Hepatocyte (in vitro differentiated cells): ENCODE measurements around the gene NCL. TPM values are rescaled to one million over a fixed set of nuclear protein-coding genes. Genes with fewer than 3 reads are reported as not detected.
A peak's percentile ranks its signal among the peaks of the same experiment; 100 is the strongest.
"Not testable (repeated sequence)": the region's sequence is repeated elsewhere in the genome, so short reads cannot be mapped to it uniquely, and the experiment has no call there.

Experiments used
- DNase-seq: peaks from one replicate; pipeline ENCODE4 v3.0.0-alpha.2; 2016; ENCODE audit warnings: low spot score
- H2AFZ ChIP-seq: fragments of 200-600 bp; sonication (generic); 2 replicates; pipeline ENCODE4 v1.6.0; 2016; ENCODE audit warnings: antibody characterized with exemption, mild to moderate bottlenecking
- H3K27ac ChIP-seq: fragments of 200-600 bp; sonication (generic); 2 replicates; pipeline ENCODE4 v1.5.1; 2016; ENCODE audit warnings: mild to moderate bottlenecking
- H3K27me3 ChIP-seq: fragments of 200-600 bp; sonication (generic); 2 replicates; pipeline ENCODE4 v1.6.1; 2016
- H3K36me3 ChIP-seq: fragments of 200-600 bp; sonication (generic); replicated peaks from 2 replicates; pipeline ENCODE4 v1.5.1; 2016; ENCODE audit warnings: low read depth; ENCODE audit not compliant: insufficient read depth
- H3K4me1 ChIP-seq: fragments of 200-600 bp; sonication (generic); 2 replicates; pipeline ENCODE4 v1.5.1; 2016; ENCODE audit warnings: mild to moderate bottlenecking, moderate library complexity; ENCODE audit not compliant: insufficient read depth
- H3K4me2 ChIP-seq: fragments of 200-600 bp; sonication (generic); 2 replicates; pipeline ENCODE4 v1.6.0; 2016
- H3K4me3 ChIP-seq: fragments of 200-600 bp; sonication (generic); 2 replicates; pipeline ENCODE4 v1.5.1; 2016; ENCODE audit warnings: mild to moderate bottlenecking
- H3K79me2 ChIP-seq: fragments of 200-600 bp; sonication (generic); 2 replicates; pipeline ENCODE4 v1.6.0; 2017; ENCODE audit warnings: mild to moderate bottlenecking
- H3K9me2 ChIP-seq: fragments of 200-600 bp; sonication (generic); replicated peaks from 2 replicates; pipeline ENCODE4 v1.6.0; 2017; ENCODE audit warnings: mild to moderate bottlenecking; ENCODE audit not compliant: insufficient read depth
- H3K9me3 ChIP-seq: fragments of 200-600 bp; sonication (generic); 2 replicates; pipeline ENCODE4 v1.5.1; 2016; ENCODE audit warnings: low read depth, mild to moderate bottlenecking
- H4K20me1 ChIP-seq: fragments of 200-600 bp; sonication (generic); 2 replicates; pipeline ENCODE4 v1.6.0; 2016; ENCODE audit warnings: mild to moderate bottlenecking; ENCODE audit not compliant: insufficient read depth, poor library complexity, severe bottlenecking
- EZH2 ChIP-seq: fragments of 200-600 bp; sonication (generic); IDR thresholded peaks from 2 replicates; pipeline ENCODE4 v1.6.1; 2016; ENCODE audit warnings: antibody characterized with exemption, mild to moderate bottlenecking, borderline replicate concordance
- EZH2phosphoT487 ChIP-seq: fragments of 200-600 bp; sonication (generic); IDR thresholded peaks from one replicate; pipeline ENCODE4 v1.6.1; 2018; ENCODE audit warnings: antibody characterized with exemption, mild to moderate bottlenecking, low read depth, moderate library complexity; ENCODE audit not compliant: unreplicated experiment, severe bottlenecking
- WGBS: methylation state at CpG from one replicate; pipeline ENCODE4 v1.1.6; 2016; ENCODE audit warnings: low lambda C conversion rate; ENCODE audit errors: missing lambda C conversion rate; 5-methylcytosine and 5-hydroxymethylcytosine counted together
- polyA plus RNA-seq: library from polyadenylated mRNA; unstranded; fragments of >200 nt; fragmentation: Nextera tagmentation; extraction: Ambion mirVana; gene quantifications from 2 replicates; pipeline ENCODE4 v1.2.1, GENCODE V29; 2016
- small RNA-seq: library from RNA; depleted of rRNA; stranded (forward); fragments of <200 nt; gene quantifications from one replicate; pipeline ENCODE3, GENCODE V24; 2014
- total RNA-seq: library from RNA; depleted of rRNA; stranded (reverse); fragments of >200 nt; gene quantifications from 2 replicates; pipeline ENCODE4 v1.2.3, GENCODE V29; 2014
- TF ChIP-seq, protein P1 (sequence below): fragments of 200-600 bp; sonication (generic); IDR thresholded peaks from 2 replicates; pipeline ENCODE4 v1.5.1; 2016; ENCODE audit warnings: antibody characterized with exemption, mild to moderate bottlenecking; ENCODE audit not compliant: poor library complexity

Gene NCL
- total and polyA plus RNA-seq, 2 experiments from 2014 or later = 137 to 349 TPM

DNA sequence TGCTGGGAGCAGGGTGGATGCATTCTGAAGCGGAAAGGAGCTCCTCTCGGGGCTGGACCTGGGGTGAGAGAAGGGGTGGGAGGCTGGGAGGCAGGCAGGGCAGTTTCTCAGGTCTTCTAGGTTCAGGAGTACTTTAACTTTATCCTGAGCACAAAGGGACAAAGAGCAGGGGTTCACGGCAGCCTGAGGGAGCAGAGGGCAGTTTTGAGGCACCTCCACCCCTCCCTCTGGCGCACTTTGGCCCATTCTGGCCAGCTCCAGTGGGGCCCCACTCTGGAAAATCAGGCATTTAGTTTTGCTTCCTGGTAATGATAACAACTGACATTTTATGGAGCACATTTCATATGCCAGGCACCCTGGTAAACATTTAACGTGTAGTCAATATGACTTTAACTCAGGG, 54.5 kb downstream of the NCL start:
- Histone ChIP-seq H3K36me3 (no peaks in the 10 kb centered on the region), H3K4me3 (no peak overlapping the region), H2AFZ (no peak overlapping the region), H3K4me1 (peaks cover 12% of the 10 kb centered on the region), H3K27me3 (no peaks in the 10 kb centered on the region), H3K79me2 (no peaks in the 10 kb centered on the region), H3K9me2 (no peaks in the 10 kb centered on the region), H3K9me3 (no peaks in the 10 kb centered on the region), H4K20me1 (no peaks in the 10 kb centered on the region), H3K27ac (peak overlapping the region; percentile 37), H3K4me2 (no peak overlapping the region)
- WGBS = 78% methylated on average over 5 of the region's 5 CpGs
- DNase-seq = no peak
- TF ChIP-seq EZH2 = no peak
- TF ChIP-seq, protein P1, sequence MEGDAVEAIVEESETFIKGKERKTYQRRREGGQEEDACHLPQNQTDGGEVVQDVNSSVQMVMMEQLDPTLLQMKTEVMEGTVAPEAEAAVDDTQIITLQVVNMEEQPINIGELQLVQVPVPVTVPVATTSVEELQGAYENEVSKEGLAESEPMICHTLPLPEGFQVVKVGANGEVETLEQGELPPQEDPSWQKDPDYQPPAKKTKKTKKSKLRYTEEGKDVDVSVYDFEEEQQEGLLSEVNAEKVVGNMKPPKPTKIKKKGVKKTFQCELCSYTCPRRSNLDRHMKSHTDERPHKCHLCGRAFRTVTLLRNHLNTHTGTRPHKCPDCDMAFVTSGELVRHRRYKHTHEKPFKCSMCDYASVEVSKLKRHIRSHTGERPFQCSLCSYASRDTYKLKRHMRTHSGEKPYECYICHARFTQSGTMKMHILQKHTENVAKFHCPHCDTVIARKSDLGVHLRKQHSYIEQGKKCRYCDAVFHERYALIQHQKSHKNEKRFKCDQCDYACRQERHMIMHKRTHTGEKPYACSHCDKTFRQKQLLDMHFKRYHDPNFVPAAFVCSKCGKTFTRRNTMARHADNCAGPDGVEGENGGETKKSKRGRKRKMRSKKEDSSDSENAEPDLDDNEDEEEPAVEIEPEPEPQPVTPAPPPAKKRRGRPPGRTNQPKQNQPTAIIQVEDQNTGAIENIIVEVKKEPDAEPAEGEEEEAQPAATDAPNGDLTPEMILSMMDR = no peak
- TF ChIP-seq EZH2phosphoT487 = no peak

DNA sequence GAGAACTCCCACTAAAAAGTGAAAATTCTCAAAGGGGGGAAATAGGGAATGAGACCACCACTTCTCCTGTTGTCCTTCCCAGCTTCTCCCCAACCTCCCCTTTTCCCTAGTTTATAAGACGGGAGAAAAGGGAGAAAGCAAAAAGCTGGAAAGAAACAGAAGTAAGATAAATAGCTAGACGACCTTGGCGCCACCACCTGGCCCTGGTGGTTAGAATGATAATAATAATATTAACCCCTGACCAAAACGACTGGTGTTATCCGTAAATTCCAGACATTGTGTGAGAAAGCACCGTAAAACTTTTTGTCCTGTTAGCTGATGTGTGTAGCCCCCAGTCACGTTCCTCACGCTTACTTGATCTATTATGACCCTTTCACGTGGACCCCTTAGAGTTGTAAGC, 56.0 kb downstream of the NCL start:
- not testable (repeated sequence) for H3K4me2 ChIP-seq, H3K27ac ChIP-seq, H2AFZ ChIP-seq, H3K4me1 ChIP-seq, H3K36me3 ChIP-seq, H4K20me1 ChIP-seq, H3K9me3 ChIP-seq, H3K27me3 ChIP-seq, H3K79me2 ChIP-seq, H3K4me3 ChIP-seq, DNase-seq, H3K9me2 ChIP-seq
- 71% methylated on average over 9 of the region's 9 CpGs for WGBS

DNA sequence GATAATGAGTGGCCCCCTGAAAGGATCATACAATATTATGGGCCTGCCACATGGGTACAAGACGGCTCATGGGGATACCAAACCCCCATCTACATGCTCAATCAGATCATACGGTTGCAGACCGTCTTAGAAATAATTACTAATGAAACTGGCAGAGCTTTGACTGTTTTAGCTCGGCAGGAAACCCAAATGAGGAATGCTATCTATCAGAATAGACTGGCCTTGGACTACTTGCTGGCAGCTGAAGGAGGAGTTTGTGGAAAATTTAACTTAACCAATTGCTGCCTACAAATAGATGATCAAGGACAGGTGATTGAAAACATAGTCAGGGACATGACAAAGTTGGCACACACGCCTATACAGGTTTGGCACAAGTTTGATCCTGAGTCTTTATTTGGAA, 56.6 kb downstream of the NCL start:
- not testable (repeated sequence) for DNase-seq, H3K27ac ChIP-seq, H3K4me2 ChIP-seq, H4K20me1 ChIP-seq, H3K27me3 ChIP-seq, H3K9me2 ChIP-seq, H3K4me1 ChIP-seq, H2AFZ ChIP-seq, H3K9me3 ChIP-seq, H3K36me3 ChIP-seq, H3K79me2 ChIP-seq, H3K4me3 ChIP-seq
- WGBS = 88% methylated on average over 5 of the region's 5 CpGs

DNA sequence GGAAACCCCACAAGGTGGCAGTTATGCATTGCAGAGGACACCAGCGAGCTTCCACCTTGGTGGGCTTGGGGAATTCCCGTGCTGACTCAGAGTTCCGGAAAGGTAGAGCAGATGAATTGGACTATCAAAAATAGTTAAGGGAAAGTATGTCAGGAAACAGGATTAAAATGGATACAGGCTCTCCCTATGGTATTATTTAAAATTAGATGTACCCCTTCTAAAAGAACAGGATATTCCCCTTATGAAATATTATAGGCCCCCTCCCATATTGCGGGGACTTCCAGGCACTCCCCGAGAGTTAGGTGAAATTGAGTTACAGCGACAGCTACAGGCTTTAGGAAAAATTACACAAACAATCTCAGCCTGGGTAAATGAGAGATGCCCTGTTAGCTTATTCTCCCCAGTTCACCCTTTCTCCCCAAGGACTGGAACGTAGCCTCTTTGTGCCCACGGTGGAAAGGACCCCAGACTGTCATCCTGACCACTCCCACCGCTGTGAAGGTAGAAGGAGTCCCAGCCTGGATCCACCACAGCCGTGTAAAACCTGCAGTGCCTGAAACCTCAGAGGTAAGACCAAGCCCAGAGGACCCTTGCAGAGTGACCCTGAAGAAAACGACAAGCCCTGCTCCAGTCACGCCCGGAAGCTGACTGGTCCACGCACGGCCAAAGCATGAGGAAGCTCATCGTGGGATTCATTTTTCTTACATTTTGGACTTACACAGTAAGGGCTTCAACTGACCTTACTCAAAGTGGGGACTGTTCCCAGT, 58.5 kb downstream of the NCL start:
- H3K4me3 ChIP-seq, H3K9me3 ChIP-seq, H3K79me2 ChIP-seq, H3K4me2 ChIP-seq, H3K9me2 ChIP-seq, H2AFZ ChIP-seq, H3K27me3 ChIP-seq, DNase-seq, H4K20me1 ChIP-seq, H3K36me3 ChIP-seq, H3K27ac ChIP-seq, H3K4me1 ChIP-seq: not testable (repeated sequence)
- 32% methylated on average over 16 of the region's 16 CpGs for WGBS
- TF ChIP-seq, protein P1 = peak; percentile 63

DNA sequence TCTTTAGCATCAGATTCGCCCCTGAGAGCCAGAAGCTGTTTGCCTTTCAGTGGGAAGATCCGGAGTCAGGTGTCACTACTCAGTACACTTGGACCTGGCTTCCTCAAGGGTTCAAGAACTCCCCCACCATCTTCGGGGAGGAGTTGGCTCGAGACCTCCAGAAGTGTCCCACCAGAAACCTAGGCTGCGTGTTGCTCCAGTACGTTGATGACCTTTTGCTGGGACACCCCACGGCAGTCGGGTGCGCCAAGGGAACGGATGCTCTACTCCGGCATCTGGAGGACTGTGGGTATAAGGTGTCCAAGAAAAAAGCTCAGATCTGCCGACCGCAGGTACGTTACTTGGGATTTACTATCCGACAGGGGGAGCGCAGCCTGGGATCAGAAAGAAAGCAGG, 60.1 kb downstream of the NCL start:
- H3K36me3 ChIP-seq, H3K9me2 ChIP-seq, H2AFZ ChIP-seq, H3K4me3 ChIP-seq, H4K20me1 ChIP-seq, H3K27ac ChIP-seq, H3K9me3 ChIP-seq, H3K79me2 ChIP-seq, H3K27me3 ChIP-seq, H3K4me2 ChIP-seq, DNase-seq: not testable (repeated sequence)
- peaks cover 12% of the 10 kb centered on the region for H3K4me1 ChIP-seq
- 89% methylated on average over 16 of the region's 16 CpGs for WGBS

Small RNA genes within 50 kb of the gene (small RNA-seq; reads per million reads assigned to genes)
- gene RNU2-22P (not detected), gene SNORA75 (69.5 reads per million, percentile 97 among the genes with 10 or more reads in this experiment), gene SNORD20 (not detected), gene SNORD82 (2,622 reads per million, percentile 99 among the genes with 10 or more reads in this experiment)

Other genes starting within 250 kb of the NCL start
- gene B3GNT7, start 68.8 kb downstream of the NCL start, total RNA-seq = 4.0 and 6.2 TPM in 2 replicates
- 2.3 and 4.3 TPM in 2 replicates for gene B3GNT7, start 68.8 kb downstream of the NCL start, polyA plus RNA-seq
- gene NMUR1, start 66.0 kb upstream of the NCL start, total RNA-seq = 0.33 and 0.48 TPM in 2 replicates
- gene NMUR1, start 66.0 kb upstream of the NCL start, polyA plus RNA-seq = 0.37 TPM in 1 of 2 replicates, not detected in the other
- not detected in 2 replicates for gene TEX44, start 128.4 kb upstream of the NCL start, total RNA-seq
- not detected in 2 replicates for gene TEX44, start 128.4 kb upstream of the NCL start, polyA plus RNA-seq
- 615 and 727 TPM in 2 replicates for gene PTMA, start 244.0 kb upstream of the NCL start, total RNA-seq
- gene PTMA, start 244.0 kb upstream of the NCL start, polyA plus RNA-seq = 597 and 705 TPM in 2 replicates